Posterior cingulate gyrus (tissue), 11 donors: ENCODE results near the gene ARID1A.

Experiments
- DNase-seq, 10 donors: peaks; one replicate each; pipeline versions ENCODE4 v3.0.0 to v3.0.0-alpha.2; 2020 to 2021; ENCODE audit warnings: mixed read lengths in 3 of 10
- intact Hi-C: fragments of 100-400 bp; cut with DNase I; formaldehyde crosslinking; loops from one replicate; pipeline ENCODE4 v1.15.1; 2023

Gene ARID1A

GRCh38 chr1:26749458-26749857 is 53.6 kb downstream of the ARID1A start:
- no peak for DNase-seq
- intact Hi-C loops, result loop anchor here (10.0 kb wide), 1 partner anchor 55 kb away; the partner anchor contains the start of gene ARID1A

DNA sequence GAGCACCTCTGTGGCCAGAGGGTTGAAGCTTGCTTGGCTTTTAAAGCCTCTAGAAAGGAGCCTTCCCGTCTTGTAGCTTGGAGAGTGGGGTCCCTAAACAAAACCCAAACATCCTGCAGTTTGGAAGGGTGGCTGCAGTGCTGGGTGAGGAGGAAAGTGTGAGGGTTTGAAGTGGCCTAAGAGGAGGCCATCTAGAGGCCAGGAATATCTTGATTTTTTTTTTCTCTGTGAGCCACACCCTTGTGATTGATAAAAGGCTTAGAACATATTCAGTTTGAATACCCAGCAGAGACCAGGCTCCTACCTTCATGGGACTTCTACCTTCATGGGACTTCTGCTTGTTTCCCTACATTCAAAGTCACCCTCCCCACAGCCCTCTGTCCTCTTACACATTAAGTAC is 54.6 kb downstream of the ARID1A start:
- intact Hi-C loops, result no loop called here
- DNase-seq, result no peak

GRCh38 chr1:26752519-26752918 is 56.7 kb downstream of the ARID1A start:
- DNase-seq, result no peak
- intact Hi-C loops, result no loop called here

DNA sequence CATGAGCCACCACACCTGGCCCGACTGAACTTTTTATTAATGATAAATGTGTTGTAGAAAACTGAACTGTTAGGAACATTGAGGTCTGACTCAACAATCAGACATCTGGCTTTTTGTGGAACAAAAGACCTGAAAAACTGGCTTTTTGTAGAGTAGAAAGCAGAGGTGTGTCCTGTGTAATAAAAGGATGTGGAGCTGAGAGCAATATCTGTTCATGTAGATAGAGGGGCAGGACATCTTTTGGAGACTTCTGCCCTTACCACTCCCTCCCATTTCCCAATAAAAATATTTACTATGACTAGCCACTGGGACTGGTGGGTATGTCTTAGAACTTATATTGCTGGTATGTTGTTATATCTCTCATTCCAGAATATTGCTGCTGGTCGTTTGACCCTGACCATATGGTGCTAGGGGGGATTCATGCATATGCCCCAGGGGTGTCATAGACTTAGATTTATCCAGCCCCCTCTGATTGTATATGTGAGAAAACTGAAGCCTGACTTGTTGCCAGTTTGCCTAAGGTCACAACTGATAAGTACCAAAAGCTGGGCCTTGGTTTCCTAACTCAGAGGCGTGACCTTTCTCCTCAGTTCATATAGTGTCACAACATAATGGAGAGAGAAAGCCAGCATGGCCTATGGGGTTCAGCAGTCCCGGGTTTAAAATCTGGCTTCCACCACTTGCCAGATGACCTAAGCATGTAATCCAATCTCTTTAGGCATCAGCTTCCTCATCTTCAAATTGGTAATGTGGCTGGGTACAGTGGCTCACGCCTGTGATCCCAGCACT is 58.5 kb downstream of the ARID1A start:
- intact Hi-C loops, result no loop called here

GRCh38 chr1:26758358-26758757 is 62.5 kb downstream of the ARID1A start:
- no peak for DNase-seq
- intact Hi-C loops, result no loop called here

More for the DNA sequence above, 58.5 kb downstream of the ARID1A start:
- DNase-seq, result no peak

- intact Hi-C loops, result no loop called here
These were observed 63.7 kb downstream of the ARID1A start for GRCh38 chr1:26759531-26759930.

DNA sequence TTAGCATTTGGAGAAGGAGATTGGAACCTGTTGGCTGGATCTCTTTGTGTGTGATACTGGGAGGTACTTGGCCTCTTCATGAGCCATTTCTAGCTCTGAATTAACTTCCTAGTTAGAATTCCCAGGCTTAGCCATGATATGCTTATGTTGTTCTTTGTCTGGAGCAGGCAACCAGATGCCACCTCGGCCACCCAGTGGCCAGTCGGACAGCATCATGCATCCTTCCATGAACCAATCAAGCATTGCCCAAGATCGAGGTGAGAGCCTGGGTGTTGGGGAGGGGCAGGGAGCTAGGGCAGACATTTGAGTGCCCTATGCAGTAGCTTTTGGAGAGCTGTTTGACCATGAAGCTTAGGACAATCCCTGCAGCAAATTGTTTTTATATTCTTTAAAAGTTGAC is 65.4 kb downstream of the ARID1A start:
- peak in 5 of 10 donors; percentile 19 to 88 (median 47) for DNase-seq
- intact Hi-C loops, result no loop called here

More at GRCh38 chr1:26759531-26759930, 63.7 kb downstream of the ARID1A start:
- DNase-seq, result no peak

DNA sequence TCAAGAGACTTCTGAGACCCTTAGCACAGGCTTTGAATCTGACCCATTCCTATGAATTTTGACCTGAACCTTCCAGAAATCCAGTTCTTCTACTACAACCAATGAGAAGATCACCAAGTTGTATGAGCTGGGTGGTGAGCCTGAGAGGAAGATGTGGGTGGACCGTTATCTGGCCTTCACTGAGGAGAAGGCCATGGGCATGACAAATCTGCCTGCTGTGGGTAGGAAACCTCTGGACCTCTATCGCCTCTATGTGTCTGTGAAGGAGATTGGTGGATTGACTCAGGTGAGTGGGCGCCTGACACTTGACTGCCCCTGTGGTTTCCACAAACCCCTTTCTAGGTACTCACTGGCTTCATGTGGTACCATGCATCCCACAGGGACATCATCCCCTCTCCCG is 71.9 kb downstream of the ARID1A start:
- intact Hi-C loops, result no loop called here
- no peak for DNase-seq

- no peak for DNase-seq
- intact Hi-C loops, result no loop called here
These were observed 72.9 kb downstream of the ARID1A start for GRCh38 chr1:26768755-26769154.

- intact Hi-C loops, result no loop called here
- DNase-seq, result no peak
These were observed 75.4 kb downstream of the ARID1A start for GRCh38 chr1:26771285-26771642.

DNA sequence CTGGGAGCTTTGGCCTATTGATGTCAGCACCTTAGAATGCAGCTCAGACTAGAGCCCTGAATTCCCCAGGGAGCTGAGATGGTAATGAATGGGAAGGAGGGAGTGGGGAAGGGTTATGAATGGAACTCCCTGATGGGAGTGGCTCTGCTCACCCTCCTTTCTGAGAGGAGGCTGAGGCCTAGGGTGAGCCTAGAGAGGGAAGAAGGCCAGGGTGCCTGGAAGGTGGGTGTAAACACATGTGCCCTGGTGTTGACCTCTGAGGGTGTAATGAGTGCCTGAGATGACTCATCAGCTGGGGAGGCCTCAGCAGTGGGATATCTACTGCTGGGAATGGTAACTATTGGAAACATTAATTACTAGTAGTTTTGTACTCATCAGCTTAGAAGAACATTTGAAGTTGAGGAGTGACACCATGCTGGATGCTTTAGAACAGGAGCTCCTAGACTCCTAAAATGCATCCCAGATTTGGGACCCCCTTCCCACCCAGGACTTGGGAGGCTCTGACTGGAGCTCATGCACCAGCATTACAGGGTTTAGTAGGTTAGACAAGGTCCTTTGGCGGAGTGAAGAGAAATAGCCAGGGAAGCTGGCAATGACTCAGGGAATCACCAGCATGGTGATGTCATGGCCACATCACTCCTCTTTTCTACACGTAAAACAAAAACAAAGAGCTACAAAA is 76.0 kb downstream of the ARID1A start:
- intact Hi-C loops, result no loop called here
- DNase-seq, result no peak

- intact Hi-C loops, result no loop called here
- DNase-seq, result no peak
These were observed 76.9 kb downstream of the ARID1A start for GRCh38 chr1:26772687-26773086.

DNA sequence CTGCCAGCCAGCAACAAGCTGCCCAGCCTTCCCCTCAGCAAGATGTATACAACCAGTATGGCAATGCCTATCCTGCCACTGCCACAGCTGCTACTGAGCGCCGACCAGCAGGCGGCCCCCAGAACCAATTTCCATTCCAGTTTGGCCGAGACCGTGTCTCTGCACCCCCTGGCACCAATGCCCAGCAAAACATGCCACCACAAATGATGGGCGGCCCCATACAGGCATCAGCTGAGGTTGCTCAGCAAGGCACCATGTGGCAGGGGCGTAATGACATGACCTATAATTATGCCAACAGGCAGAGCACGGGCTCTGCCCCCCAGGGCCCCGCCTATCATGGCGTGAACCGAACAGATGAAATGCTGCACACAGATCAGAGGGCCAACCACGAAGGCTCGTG is 78.6 kb downstream of the ARID1A start:
- DNase-seq, result no peak
- intact Hi-C loops, result no loop called here

DNA sequence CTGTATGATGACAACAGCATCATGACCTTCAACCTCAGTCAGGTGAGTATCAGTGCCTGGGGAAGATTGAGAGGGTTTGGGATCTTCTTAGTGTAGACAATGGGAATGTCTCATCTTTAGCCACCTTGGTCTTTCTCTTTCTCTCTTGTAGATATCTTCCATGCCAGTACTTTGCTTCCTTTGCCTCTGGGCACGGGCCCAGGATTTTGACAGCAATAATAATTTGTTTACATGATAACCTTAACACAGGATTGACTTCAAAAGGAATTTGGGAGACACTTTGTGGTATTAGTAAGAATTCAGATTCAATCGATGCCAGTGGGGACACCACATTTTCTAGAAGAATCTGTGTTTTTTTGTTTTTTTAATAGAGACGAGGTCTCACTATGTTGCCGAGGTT is 79.9 kb downstream of the ARID1A start:
- intact Hi-C loops, result no loop called here
- no peak for DNase-seq

DNA sequence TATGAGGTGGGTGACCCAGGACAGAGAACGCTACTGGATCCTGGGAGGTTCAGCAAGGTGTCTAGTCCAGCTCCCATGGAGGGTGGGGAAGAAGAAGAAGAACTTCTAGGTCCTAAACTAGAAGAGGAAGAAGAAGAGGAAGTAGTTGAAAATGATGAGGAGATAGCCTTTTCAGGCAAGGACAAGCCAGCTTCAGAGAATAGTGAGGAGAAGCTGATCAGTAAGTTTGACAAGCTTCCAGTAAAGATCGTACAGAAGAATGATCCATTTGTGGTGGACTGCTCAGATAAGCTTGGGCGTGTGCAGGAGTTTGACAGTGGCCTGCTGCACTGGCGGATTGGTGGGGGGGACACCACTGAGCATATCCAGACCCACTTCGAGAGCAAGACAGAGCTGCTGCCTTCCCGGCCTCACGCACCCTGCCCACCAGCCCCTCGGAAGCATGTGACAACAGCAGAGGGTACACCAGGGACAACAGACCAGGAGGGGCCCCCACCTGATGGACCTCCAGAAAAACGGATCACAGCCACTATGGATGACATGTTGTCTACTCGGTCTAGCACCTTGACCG is 83.4 kb downstream of the ARID1A start:
- intact Hi-C loops, result no loop called here
- no peak for DNase-seq

DNA sequence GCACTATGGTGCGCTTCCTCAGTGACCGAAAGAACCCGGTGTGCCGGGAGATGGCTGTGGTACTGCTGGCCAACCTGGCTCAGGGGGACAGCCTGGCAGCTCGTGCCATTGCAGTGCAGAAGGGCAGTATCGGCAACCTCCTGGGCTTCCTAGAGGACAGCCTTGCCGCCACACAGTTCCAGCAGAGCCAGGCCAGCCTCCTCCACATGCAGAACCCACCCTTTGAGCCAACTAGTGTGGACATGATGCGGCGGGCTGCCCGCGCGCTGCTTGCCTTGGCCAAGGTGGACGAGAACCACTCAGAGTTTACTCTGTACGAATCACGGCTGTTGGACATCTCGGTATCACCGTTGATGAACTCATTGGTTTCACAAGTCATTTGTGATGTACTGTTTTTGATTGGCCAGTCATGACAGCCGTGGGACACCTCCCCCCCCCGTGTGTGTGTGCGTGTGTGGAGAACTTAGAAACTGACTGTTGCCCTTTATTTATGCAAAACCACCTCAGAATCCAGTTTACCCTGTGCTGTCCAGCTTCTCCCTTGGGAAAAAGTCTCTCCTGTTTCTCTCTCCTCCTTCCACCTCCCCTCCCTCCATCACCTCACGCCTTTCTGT is 84.6 kb downstream of the ARID1A start:
- intact Hi-C loops, result no loop called here
- no peak for DNase-seq

GRCh38 chr1:26781206-26781825 is 85.5 kb downstream of the ARID1A start:
- intact Hi-C loops, result no loop called here
- DNase-seq, result no peak

GRCh38 chr1:26782521-26783212 is 86.9 kb downstream of the ARID1A start:
- DNase-seq, result no peak
- intact Hi-C loops, result no loop called here

DNA sequence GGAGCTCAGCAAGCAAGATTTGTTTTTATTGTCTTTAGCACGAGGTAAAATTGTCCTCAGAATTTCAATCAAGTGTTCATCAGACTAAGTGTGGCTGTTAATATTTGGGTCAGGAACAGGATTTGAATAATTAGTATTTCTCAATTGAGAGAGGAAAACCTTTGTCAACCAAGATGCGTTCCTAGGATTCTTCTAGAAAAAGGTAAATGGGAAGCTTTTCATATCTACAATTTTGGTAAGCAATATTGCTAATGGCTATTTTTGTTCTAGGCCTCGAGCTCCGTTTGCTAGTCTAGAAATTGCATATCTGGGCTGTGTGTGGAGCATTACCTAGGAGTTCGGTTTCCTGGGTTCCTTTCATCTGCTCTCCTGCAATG is 87.8 kb downstream of the ARID1A start:
- intact Hi-C loops, result no loop called here

More for the DNA sequence above, 87.8 kb downstream of the ARID1A start:
- DNase-seq, result no peak
